GM12892 (cell line): Measurements from ENCODE around the gene MAP4K4.

Source experiments
- POLR2A ChIP-seq: IDR thresholded peaks from 2 replicates; pipeline ENCODE4 v1.6.1; 2011; ENCODE audit warnings: low read depth, low read length, control low read depth
- POLR2AphosphoS5 ChIP-seq: IDR thresholded peaks from 2 replicates; pipeline ENCODE4 v1.6.1; 2011; ENCODE audit warnings: low read depth, low read length, control low read depth
- TAF1 ChIP-seq: IDR thresholded peaks from 2 replicates; pipeline ENCODE4 v1.6.1; 2011; ENCODE audit warnings: low read depth, mild to moderate bottlenecking, control low read depth, low read length, borderline replicate concordance

DNA sequence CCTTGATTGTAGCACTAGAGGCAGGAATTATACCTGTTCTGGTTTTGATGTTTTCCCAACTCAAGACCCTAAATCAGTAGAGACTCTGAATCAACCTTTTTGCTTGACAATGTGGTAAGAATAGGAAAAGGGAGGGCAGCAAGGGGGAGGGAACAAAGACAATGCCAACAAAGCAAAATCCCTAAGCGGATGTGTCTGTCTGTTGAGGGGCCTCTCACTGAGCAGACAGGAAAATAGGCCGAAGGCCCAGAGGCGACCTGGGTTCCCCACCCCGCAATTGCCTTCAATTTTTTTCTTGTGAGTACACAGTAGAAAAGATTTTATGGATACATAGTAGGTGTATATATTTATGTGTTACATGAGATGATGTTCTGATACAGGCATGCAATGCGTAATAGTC, 75.6 kb downstream of the MAP4K4 start:
- no peak for TF ChIP-seq POLR2AphosphoS5
- TF ChIP-seq TAF1 = no peak
- TF ChIP-seq POLR2A = no peak
